HL-60 (cell line): ENCODE results near the gene PLP1.

ENCODE experiments used
- GABPA ChIP-seq: IDR thresholded peaks from 2 replicates; pipeline ENCODE4 v1.6.1; 2012; ENCODE audit warnings: low read depth
- POLR2AphosphoS5 ChIP-seq: IDR thresholded peaks from 2 replicates; pipeline ENCODE4 v1.6.1; 2012; ENCODE audit warnings: low read depth
- SPI1 ChIP-seq: IDR thresholded peaks from 2 replicates; pipeline ENCODE4 v1.6.1; 2012; ENCODE audit warnings: low read depth, mild to moderate bottlenecking, borderline replicate concordance
- TF ChIP-seq, protein P1 (sequence below): IDR thresholded peaks from one replicate; pipeline ENCODE4 v1.5.1; 2011; ENCODE audit warnings: low read length, control low read depth, inconsistent platforms; ENCODE audit not compliant: insufficient read depth
- TF ChIP-seq, protein P2 (sequence below): IDR thresholded peaks from 2 replicates; pipeline ENCODE4 v1.6.1; 2012; ENCODE audit warnings: low read depth; ENCODE audit not compliant: insufficient replicate concordance

DNA sequence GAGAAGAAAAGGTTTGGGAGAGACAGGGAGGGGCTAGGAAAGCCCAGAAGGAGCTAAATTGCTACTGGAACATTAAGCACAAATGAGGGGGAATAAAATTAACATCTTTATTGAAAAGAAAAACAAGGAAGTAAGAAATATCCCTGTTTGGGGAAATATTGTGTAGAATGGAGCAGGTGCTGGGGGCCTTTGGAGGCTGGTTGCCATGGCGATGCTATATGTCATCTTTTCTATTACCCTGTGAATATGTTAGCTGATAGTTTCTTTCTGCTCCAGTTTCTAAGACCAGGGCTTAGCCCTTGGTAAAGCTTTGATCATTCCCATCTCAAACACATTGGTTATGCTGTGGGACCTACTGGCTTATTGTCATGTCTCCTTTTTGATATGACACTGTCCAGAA lies 37.2 kb upstream of the PLP1 start:
- TF ChIP-seq, protein P1, sequence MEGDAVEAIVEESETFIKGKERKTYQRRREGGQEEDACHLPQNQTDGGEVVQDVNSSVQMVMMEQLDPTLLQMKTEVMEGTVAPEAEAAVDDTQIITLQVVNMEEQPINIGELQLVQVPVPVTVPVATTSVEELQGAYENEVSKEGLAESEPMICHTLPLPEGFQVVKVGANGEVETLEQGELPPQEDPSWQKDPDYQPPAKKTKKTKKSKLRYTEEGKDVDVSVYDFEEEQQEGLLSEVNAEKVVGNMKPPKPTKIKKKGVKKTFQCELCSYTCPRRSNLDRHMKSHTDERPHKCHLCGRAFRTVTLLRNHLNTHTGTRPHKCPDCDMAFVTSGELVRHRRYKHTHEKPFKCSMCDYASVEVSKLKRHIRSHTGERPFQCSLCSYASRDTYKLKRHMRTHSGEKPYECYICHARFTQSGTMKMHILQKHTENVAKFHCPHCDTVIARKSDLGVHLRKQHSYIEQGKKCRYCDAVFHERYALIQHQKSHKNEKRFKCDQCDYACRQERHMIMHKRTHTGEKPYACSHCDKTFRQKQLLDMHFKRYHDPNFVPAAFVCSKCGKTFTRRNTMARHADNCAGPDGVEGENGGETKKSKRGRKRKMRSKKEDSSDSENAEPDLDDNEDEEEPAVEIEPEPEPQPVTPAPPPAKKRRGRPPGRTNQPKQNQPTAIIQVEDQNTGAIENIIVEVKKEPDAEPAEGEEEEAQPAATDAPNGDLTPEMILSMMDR = no peak
- TF ChIP-seq, protein P2, sequence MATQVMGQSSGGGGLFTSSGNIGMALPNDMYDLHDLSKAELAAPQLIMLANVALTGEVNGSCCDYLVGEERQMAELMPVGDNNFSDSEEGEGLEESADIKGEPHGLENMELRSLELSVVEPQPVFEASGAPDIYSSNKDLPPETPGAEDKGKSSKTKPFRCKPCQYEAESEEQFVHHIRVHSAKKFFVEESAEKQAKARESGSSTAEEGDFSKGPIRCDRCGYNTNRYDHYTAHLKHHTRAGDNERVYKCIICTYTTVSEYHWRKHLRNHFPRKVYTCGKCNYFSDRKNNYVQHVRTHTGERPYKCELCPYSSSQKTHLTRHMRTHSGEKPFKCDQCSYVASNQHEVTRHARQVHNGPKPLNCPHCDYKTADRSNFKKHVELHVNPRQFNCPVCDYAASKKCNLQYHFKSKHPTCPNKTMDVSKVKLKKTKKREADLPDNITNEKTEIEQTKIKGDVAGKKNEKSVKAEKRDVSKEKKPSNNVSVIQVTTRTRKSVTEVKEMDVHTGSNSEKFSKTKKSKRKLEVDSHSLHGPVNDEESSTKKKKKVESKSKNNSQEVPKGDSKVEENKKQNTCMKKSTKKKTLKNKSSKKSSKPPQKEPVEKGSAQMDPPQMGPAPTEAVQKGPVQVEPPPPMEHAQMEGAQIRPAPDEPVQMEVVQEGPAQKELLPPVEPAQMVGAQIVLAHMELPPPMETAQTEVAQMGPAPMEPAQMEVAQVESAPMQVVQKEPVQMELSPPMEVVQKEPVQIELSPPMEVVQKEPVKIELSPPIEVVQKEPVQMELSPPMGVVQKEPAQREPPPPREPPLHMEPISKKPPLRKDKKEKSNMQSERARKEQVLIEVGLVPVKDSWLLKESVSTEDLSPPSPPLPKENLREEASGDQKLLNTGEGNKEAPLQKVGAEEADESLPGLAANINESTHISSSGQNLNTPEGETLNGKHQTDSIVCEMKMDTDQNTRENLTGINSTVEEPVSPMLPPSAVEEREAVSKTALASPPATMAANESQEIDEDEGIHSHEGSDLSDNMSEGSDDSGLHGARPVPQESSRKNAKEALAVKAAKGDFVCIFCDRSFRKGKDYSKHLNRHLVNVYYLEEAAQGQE = no peak
- no peak for TF ChIP-seq GABPA
- TF ChIP-seq POLR2AphosphoS5 = no peak
- no peak for TF ChIP-seq SPI1
